Measurements from ENCODE around the gene CSTB.

- TF ChIP-seq, protein P1, sequence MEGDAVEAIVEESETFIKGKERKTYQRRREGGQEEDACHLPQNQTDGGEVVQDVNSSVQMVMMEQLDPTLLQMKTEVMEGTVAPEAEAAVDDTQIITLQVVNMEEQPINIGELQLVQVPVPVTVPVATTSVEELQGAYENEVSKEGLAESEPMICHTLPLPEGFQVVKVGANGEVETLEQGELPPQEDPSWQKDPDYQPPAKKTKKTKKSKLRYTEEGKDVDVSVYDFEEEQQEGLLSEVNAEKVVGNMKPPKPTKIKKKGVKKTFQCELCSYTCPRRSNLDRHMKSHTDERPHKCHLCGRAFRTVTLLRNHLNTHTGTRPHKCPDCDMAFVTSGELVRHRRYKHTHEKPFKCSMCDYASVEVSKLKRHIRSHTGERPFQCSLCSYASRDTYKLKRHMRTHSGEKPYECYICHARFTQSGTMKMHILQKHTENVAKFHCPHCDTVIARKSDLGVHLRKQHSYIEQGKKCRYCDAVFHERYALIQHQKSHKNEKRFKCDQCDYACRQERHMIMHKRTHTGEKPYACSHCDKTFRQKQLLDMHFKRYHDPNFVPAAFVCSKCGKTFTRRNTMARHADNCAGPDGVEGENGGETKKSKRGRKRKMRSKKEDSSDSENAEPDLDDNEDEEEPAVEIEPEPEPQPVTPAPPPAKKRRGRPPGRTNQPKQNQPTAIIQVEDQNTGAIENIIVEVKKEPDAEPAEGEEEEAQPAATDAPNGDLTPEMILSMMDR (IDR thresholded peaks at IDR 0.05), result no peak
- TF ChIP-seq POLR2A (IDR thresholded peaks at IDR 0.05), result no peak
These were observed 22.0 kb upstream of the CSTB start for GRCh38 chr21:43797925-43798715.

Measured in esophagus squamous epithelium (tissue), 4 donors.